GM23248 (cell line): Measurements from ENCODE around the gene DLG2. TPM values are rescaled to one million over a fixed set of nuclear protein-coding genes. Genes with fewer than 3 reads are reported as not detected.

ENCODE experiments used
- DNase-seq: peaks from one replicate; pipeline ENCODE4 v3.0.0-alpha.2; 2015
- H2AFZ ChIP-seq: fragments of 200-600 bp; sonication (generic); 2 replicates; pipeline ENCODE4 v1.6.1; 2016; ENCODE audit warnings: antibody characterized with exemption
- H3F3A ChIP-seq: fragments of 200-600 bp; sonication (generic); 2 replicates; pipeline ENCODE4 v1.6.1; 2016; ENCODE audit warnings: mild to moderate bottlenecking, antibody characterized with exemption, mixed run types; ENCODE audit not compliant: insufficient read depth
- H3K27ac ChIP-seq: fragments of 200-600 bp; sonication (generic); 2 replicates; pipeline ENCODE4 v1.5.1; 2016; ENCODE audit warnings: mild to moderate bottlenecking
- H3K27me3 ChIP-seq: fragments of 200-600 bp; sonication (generic); replicated peaks from 2 replicates; pipeline ENCODE4 v1.6.1; 2016; ENCODE audit warnings: mild to moderate bottlenecking; ENCODE audit not compliant: insufficient read depth
- H3K36me3 ChIP-seq: fragments of 200-600 bp; sonication (generic); 2 replicates; pipeline ENCODE4 v1.6.1; 2016; ENCODE audit warnings: low read depth, mild to moderate bottlenecking
- H3K4me1 ChIP-seq: fragments of 200-600 bp; sonication (generic); 2 replicates; pipeline ENCODE4 v1.6.1; 2016; ENCODE audit warnings: mild to moderate bottlenecking; ENCODE audit not compliant: insufficient read depth
- H3K4me2 ChIP-seq: fragments of 200-600 bp; sonication (generic); one replicate; pipeline ENCODE4 v1.6.1; 2016; ENCODE audit warnings: mild to moderate bottlenecking; ENCODE audit not compliant: unreplicated experiment
- H3K4me3 ChIP-seq: fragments of 200-600 bp; sonication (generic); 2 replicates; pipeline ENCODE4 v1.5.1; 2016; ENCODE audit warnings: mild to moderate bottlenecking
- H3K79me2 ChIP-seq: fragments of 200-600 bp; sonication (generic); 2 replicates; pipeline ENCODE4 v1.6.1; 2016; ENCODE audit warnings: mild to moderate bottlenecking; ENCODE audit not compliant: insufficient read depth
- H3K9ac ChIP-seq: fragments of 200-600 bp; sonication (generic); 2 replicates; pipeline ENCODE4 v1.6.1; 2016; ENCODE audit warnings: mild to moderate bottlenecking
- H3K9me2 ChIP-seq: fragments of 200-600 bp; sonication (generic); 2 replicates; pipeline ENCODE4 v1.6.1; 2016; ENCODE audit warnings: mixed run types, mild to moderate bottlenecking, moderate library complexity; ENCODE audit not compliant: insufficient read depth
- H3K9me3 ChIP-seq: fragments of 200-600 bp; sonication (generic); one replicate; pipeline ENCODE4 v1.6.1; 2017; ENCODE audit warnings: low read depth
- H4K20me1 ChIP-seq: fragments of 200-600 bp; sonication (generic); 2 replicates; pipeline ENCODE4 v1.6.0; 2016; ENCODE audit not compliant: insufficient read depth
- EZH2 ChIP-seq: fragments of 200-600 bp; sonication (generic); IDR thresholded peaks from 2 replicates; pipeline ENCODE4 v1.6.1; 2018; ENCODE audit warnings: antibody characterized with exemption, mild to moderate bottlenecking; ENCODE audit not compliant: insufficient read depth, poor library complexity, severe bottlenecking
- EZH2phosphoT487 ChIP-seq: fragments of 200-600 bp; sonication (generic); IDR thresholded peaks from 2 replicates; pipeline ENCODE4 v1.6.1; 2018; ENCODE audit warnings: antibody characterized with exemption, moderate library complexity, mild to moderate bottlenecking, low read depth; ENCODE audit not compliant: insufficient read depth
- WGBS, 2 experiments: methylation state at CpG; one replicate each; pipeline ENCODE4 v1.1.6; 2015 to 2017; ENCODE audit warnings: low lambda C conversion rate in 2 of 2, low coverage in 1 of 2; ENCODE audit errors: missing lambda C conversion rate in 2 of 2; 5-methylcytosine and 5-hydroxymethylcytosine counted together
- in situ Hi-C: fragments of 300-500 bp; cut with MboI; formaldehyde crosslinking; loops from 2 replicates; pipeline ENCODE4 v1.15.0; 2020
- polyA plus RNA-seq: library from polyadenylated mRNA; unstranded; fragments of >200 nt; fragmentation: Nextera tagmentation; extraction: Ambion mirVana; gene quantifications from 2 replicates; pipeline ENCODE4 v1.2.1, GENCODE V29; 2016
- total RNA-seq: library from RNA; depleted of rRNA; stranded (reverse); fragments of >200 nt; shearing (Covaris generic); gene quantifications from 2 replicates; pipeline ENCODE4 v1.2.3, GENCODE V29; 2014

The DLG2 gene
- total and polyA plus RNA-seq, 2 experiments from 2014 or later: 1.1 to 1.7 TPM

DNA sequence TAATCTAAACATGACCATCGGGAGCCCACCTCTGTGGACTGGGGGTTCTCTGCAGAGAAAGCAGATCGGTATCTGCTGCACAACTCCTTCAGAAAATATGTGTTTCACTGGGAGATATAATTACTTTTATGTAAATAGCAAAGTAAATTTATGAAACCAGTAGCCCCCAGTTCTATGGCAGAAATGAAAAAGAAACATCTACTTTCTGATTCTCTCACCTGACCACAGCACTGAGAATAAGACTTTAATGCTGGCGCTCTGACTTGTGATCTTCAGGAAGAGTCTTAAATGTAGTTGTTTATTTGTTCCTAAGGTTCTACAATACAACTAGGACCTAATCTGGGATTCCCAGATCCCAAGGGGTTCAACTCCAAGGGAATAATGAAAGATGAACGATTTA is 518.0 kb downstream of the DLG2 start:
- no peaks in the 10 kb centered on the region for H3K4me1 ChIP-seq
- no peak overlapping the region for H3K9ac ChIP-seq
- H3K36me3 ChIP-seq: no peaks in the 10 kb centered on the region
- 45 to 53% methylated on average over 4 of the region's 4 CpGs for WGBS, 2 experiments
- in situ Hi-C loops: no loop called here
- no peaks in the 10 kb centered on the region for H3K9me2 ChIP-seq
- no peaks in the 10 kb centered on the region for H3F3A ChIP-seq
- no peaks in the 10 kb centered on the region for H3K27me3 ChIP-seq
- no peaks in the 10 kb centered on the region for H3K9me3 ChIP-seq
- no peaks in the 10 kb centered on the region for H3K79me2 ChIP-seq
- H3K27ac ChIP-seq: no peak overlapping the region
- H3K4me2 ChIP-seq: no peak overlapping the region
- TF ChIP-seq EZH2: no peak
- DNase-seq: no peak
- no peak overlapping the region for H2AFZ ChIP-seq
- H4K20me1 ChIP-seq: no peaks in the 10 kb centered on the region
- H3K4me3 ChIP-seq: no peak overlapping the region

DNA sequence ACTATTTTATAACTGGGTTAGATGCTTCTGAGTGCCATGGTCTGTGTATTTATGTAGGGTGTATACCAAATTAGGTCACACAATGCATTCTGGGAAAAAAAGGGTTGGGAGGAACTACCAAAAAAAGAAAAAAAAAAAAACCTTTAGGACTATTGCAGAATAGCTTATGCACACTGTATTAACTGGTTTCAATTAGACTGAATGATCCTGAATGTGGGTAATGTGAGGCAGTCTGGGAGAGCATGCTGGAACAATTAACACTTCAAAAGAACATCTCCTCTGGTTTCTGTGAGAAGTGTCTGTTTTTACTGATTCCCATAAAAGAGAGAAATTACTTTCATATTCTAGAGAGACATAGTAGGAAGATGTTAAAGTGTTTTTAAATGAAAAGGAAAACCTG is 521.3 kb downstream of the DLG2 start:
- no peak overlapping the region for H3K4me3 ChIP-seq
- H4K20me1 ChIP-seq: no peaks in the 10 kb centered on the region
- no peaks in the 10 kb centered on the region for H3F3A ChIP-seq
- H3K36me3 ChIP-seq: no peaks in the 10 kb centered on the region
- TF ChIP-seq EZH2 (no peak), EZH2phosphoT487 (no peak)
- H3K4me2 ChIP-seq: no peak overlapping the region
- no peaks in the 10 kb centered on the region for H3K27me3 ChIP-seq
- no peaks in the 10 kb centered on the region for H3K9me3 ChIP-seq
- no peak overlapping the region for H3K9ac ChIP-seq
- no peaks in the 10 kb centered on the region for H3K9me2 ChIP-seq
- no peak overlapping the region for H3K27ac ChIP-seq
- no peaks in the 10 kb centered on the region for H3K4me1 ChIP-seq
- no peak overlapping the region for H2AFZ ChIP-seq
- H3K79me2 ChIP-seq: no peaks in the 10 kb centered on the region
- in situ Hi-C loops: no loop called here
- DNase-seq: no peak

DNA sequence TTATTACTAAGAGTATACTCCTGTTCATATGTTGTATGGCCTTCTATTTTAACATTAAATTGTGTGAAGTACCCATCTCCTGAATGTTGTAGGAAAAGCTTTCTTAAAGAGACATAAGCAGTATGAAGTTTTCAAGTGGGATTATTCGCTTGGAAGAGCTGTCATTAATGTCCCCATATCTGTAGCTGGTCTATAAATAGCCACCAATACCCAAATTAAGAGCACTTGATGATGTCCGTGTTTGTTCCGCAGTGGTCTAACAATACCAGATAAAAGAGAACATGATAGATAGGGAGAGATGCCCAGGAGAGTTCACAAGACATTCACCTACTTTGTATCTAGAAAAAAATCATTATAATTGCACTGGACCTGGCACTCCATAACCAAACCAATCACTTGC is 527.6 kb downstream of the DLG2 start:
- Histone ChIP-seq H3K9me3 (no peaks in the 10 kb centered on the region), H3K79me2 (no peaks in the 10 kb centered on the region), H3K4me2 (no peak overlapping the region), H2AFZ (no peak overlapping the region), H3F3A (no peaks in the 10 kb centered on the region), H3K27ac (no peak overlapping the region), H3K27me3 (no peaks in the 10 kb centered on the region), H3K36me3 (no peaks in the 10 kb centered on the region), H3K4me3 (no peak overlapping the region), H3K9me2 (no peaks in the 10 kb centered on the region), H3K4me1 (no peaks in the 10 kb centered on the region), H3K9ac (no peak overlapping the region), H4K20me1 (no peaks in the 10 kb centered on the region)
- WGBS, 2 experiments: 67 to 72% methylated on average over 3 of the region's 3 CpGs
- TF ChIP-seq EZH2phosphoT487: no peak
- no peak for TF ChIP-seq EZH2
- in situ Hi-C loops: no loop called here
- DNase-seq: no peak

DNA sequence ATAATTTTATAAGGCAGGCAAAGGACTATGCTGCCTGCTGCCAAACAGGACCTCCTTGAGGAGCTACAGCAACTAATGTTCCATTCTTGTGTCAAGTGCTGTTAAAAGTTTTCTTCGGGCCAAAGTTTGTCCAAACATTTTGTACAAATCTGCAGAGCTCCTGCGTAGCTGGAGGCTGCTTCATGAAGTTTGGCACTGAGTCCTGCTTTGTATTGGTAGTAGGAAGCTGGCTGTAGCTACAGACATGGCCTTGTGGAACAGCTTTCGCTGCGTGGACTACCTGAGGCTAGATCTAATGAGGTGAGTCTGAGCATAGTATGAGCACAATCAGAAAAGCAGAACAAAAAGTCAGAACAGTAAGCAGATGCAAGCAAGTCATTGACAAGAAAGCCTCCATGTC is 528.1 kb downstream of the DLG2 start:
- no peaks in the 10 kb centered on the region for H3K36me3 ChIP-seq
- 46 to 48% methylated on average over 4 of the region's 4 CpGs for WGBS, 2 experiments
- H3K9me3 ChIP-seq: no peaks in the 10 kb centered on the region
- no peak overlapping the region for H3K9ac ChIP-seq
- H3K9me2 ChIP-seq: no peaks in the 10 kb centered on the region
- no peak overlapping the region for H2AFZ ChIP-seq
- H3K27me3 ChIP-seq: no peaks in the 10 kb centered on the region
- TF ChIP-seq EZH2phosphoT487 (no peak), EZH2 (no peak)
- H3K79me2 ChIP-seq: no peaks in the 10 kb centered on the region
- H3K4me2 ChIP-seq: no peak overlapping the region
- in situ Hi-C loops: no loop called here
- H3K27ac ChIP-seq: no peak overlapping the region
- H3K4me3 ChIP-seq: no peak overlapping the region
- DNase-seq: no peak
- H4K20me1 ChIP-seq: no peaks in the 10 kb centered on the region
- no peaks in the 10 kb centered on the region for H3K4me1 ChIP-seq
- H3F3A ChIP-seq: no peaks in the 10 kb centered on the region

DNA sequence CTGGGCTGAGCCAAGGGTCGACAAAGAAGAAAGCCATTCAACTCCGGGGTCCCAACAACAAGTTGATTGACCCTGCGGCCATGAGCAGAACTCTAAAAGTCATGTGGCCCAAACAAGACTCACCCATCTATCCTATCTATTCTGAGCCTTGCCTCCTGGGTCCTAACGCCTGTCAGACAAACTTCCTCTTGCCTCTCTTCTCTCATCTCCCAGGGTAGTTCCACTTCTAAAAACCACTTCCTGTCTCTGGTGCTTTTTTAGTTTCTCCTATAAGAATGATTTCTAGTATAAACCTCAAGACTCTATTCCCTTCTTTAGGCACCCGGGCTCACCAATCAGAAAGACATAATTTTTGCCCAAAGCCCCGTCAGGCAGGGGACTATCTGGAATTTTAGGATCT is 530.2 kb downstream of the DLG2 start:
- Histone ChIP-seq H3F3A (no peaks in the 10 kb centered on the region), H3K9me3 (no peaks in the 10 kb centered on the region), H3K4me3 (no peak overlapping the region), H3K4me1 (no peaks in the 10 kb centered on the region), H2AFZ (no peak overlapping the region), H3K9ac (no peak overlapping the region), H3K27me3 (no peaks in the 10 kb centered on the region), H3K36me3 (no peaks in the 10 kb centered on the region), H3K9me2 (no peaks in the 10 kb centered on the region), H3K79me2 (no peaks in the 10 kb centered on the region), H3K4me2 (no peak overlapping the region), H4K20me1 (no peaks in the 10 kb centered on the region), H3K27ac (no peak overlapping the region)
- no peak for TF ChIP-seq EZH2
- no peak for TF ChIP-seq EZH2phosphoT487
- WGBS, 2 experiments: 78 to 80% methylated on average over 6 of the region's 6 CpGs
- in situ Hi-C loops: no loop called here
- DNase-seq: no peak
